DMS153 (cell line): ENCODE results near the gene CCRL2.
"Not testable (repeated sequence)": the region's sequence is repeated elsewhere in the genome, so short reads cannot be mapped to it uniquely, and the experiment has no call there.

Experiments
- DNase-seq: peaks from one replicate; lab custom pipeline; 2025; lab: John Stamatoyannopoulos, UW

Gene CCRL2

DNA sequence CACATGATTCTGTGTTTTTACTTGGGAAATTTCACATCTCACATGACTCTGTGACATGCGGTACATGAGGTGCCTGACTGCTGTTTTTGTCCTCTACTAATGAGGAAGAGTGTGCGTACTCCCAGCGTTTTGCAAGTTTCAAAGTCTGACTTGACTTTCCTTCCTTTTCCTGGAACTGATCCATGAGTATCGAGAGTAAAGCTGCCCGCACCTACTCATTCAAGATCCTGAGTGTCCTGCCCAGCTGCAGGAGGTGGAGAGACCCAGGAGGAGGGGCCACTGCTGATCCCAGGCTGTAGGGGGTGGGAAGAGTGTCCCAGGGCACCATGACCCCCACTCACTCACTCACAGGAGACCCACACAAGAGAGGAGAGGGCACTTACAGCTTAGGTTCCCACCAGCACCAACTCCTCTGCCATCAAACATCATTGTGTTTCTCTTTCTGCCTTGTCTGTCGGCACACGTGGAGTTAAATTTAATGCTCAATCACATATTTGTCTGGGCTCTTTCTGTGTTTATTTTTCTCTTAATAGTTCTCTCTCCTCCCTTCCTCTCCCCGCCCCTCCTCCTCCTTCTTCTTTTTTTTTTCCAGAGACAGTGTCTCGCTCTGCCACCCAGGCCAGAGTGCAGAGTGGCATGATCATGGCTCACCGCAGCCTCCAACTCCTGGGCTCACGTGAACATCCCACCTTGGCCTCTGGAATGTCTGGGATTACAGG lies 1.6 kb upstream of the CCRL2 start:
- DNase-seq = no peak

DNA sequence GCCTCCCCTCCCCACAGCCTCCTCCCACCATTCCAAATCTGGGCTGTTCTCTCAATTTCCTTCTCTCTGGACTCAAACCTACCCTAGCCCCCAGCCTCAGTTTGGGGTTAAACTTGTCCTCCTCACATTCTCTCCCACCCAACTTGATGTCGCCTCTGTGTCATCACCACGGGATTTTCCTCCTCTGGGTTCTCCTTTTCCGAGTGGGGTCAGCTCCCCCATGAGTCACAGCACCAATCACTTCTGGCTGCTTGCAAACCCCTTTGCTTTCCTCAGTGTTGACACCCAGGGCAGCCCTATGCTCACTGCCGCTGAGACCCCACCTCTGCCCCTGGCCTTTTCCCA lies 644 bp upstream of the CCRL2 start:
- DNase-seq = no peak

DNA sequence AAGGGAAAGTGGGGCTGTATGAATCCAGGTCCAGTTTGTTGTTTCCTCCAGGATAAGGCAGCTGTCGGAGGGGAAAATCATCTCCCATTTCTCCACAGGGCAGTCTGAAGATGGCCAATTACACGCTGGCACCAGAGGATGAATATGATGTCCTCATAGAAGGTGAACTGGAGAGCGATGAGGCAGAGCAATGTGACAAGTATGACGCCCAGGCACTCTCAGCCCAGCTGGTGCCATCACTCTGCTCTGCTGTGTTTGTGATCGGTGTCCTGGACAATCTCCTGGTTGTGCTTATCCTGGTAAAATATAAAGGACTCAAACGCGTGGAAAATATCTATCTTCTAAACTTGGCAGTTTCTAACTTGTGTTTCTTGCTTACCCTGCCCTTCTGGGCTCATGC lies 911 bp downstream of the CCRL2 start:
- DNase-seq = no peak

DNA sequence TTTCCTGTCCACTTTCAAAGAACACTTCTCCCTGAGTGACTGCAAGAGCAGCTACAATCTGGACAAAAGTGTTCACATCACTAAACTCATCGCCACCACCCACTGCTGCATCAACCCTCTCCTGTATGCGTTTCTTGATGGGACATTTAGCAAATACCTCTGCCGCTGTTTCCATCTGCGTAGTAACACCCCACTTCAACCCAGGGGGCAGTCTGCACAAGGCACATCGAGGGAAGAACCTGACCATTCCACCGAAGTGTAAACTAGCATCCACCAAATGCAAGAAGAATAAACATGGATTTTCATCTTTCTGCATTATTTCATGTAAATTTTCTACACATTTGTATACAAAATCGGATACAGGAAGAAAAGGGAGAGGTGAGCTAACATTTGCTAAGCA lies 1.8 kb downstream of the CCRL2 start:
- DNase-seq = no peak

DNA sequence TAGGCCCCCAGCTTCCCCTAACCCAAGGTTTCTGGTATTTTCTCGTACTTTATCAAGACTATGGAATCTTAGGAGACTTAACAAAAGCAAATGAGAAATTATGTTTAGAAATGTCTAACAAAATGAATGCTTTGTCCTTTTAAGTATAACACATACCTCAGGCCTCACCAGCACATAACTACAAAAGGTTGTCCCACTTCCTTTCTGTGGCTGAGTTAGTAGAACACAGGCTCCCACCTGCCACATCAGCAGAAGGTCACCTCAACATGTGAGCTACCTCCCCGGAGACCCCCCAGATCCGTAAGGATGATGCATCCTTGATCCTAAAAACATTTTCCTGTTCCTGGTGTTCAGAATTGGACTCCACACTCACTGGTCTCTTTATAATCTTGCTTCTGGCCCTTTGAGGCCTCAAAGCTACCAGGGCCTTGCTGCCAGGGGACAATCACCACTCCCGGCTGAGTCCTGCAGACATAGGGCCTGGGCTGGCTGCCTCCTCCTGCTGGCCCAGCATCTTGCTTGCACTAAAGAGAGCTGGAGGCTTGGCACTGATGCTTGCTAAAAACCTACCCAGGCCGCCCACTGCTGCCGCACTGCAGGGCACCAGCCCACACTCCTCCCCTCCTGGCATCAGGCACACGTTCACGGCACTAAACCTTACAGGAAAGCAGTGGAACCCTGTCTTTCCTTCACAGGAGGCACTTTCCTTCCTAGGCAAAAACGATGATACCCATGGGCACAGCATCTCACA lies 2.9 kb downstream of the CCRL2 start:
- DNase-seq = no peak

DNA sequence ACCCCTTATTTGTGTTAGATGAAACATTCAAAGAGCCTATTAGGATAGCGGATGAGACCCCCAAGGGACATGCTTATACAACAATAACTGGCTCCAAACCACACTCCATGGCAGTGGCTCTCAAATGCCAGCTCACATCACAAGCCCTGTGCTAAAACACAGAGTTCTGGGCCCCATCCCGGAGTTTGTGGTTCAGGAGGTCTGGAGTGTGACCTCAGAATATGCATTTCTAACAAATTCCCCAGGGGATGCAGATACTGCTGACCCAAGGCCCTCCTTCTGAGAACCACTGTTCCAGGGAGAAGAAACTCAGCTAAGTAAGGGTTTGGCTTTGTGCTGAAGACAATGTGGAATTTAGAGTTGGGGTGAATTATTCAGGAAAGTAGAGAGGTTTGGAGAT lies 3.6 kb downstream of the CCRL2 start:
- DNase-seq = no peak

DNA sequence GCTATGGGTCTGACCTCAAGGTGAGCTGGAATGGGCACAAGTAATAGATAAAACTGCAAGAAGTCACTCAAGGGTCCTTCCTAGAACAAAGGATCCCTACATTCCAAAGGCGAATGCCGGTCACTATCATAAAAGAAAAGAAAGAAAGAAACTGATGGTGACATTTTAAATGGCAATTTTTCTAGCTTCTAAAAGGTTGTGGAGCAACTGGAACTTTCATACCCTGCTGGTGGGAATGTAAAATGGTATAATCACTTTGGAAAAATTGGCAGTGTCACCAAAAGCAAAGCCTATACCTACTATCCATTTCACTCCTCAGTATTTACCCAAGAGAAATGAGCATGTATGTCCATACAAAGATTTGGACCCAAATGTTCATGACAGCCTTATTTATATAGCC lies 4.2 kb downstream of the CCRL2 start:
- DNase-seq = no peak

DNA sequence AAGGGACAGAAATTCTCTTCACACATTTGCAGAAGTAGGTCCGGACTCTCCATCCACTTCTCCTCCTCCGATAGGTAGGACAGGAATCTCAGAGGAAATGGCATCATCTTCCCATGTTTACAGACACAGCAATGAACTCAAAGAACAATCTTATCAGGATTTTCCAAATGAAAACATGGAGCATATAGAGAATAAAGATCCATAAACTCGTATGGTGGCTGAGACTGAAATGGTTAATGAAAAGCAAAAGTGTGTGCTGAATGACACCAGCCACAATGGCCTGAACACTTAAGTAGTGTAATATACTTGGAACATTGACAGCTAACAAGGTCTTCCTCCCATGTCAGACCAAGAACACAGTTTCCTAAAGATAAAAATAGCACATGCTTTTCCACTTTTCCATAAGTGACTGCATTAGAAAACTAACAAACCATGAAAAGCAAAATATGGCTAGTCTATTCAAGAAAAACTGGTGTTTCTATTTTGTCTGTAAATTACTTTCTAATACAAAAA lies 5.8 kb downstream of the CCRL2 start:
- DNase-seq = no peak

DNA sequence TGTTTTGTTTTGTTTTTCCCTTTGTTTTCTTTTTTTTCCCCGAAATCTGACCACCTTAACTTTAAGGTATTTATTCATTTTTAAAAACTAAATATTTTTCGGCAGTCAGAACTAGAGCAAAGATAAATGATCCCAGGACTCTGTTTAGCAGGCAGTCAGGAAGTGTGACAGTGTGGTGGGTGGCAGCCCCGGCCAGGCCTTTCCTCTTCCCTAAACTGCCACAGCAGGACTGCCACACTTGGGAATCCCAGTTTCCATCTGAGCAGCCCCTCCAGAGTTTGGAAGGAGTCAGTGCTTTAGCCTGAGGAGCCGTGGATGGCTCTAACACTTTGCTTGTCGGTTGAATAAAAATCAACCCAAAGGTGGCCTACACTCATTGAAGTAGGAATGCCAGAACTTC lies 6.9 kb downstream of the CCRL2 start:
- DNase-seq = no peak

DNA sequence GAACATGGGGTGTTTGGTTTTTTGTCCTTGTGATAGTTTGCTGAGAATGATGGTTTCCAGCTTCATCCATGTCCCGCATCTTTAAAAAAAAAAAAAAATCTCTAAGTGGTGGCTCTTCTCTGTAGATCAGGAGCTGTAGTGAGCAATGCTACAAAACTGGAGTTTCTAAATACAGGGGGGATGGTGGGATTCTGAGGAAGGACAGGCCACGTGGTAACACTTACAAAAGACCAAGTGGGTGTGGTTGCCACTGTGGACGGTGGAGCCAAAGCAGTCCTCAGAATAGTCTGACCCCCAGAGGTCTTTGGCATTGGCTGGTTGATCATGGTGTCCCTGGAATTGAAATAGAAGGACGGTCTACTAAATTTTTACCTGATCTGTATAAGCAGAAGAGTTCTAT lies 7.7 kb downstream of the CCRL2 start:
- DNase-seq = no peak

DNA sequence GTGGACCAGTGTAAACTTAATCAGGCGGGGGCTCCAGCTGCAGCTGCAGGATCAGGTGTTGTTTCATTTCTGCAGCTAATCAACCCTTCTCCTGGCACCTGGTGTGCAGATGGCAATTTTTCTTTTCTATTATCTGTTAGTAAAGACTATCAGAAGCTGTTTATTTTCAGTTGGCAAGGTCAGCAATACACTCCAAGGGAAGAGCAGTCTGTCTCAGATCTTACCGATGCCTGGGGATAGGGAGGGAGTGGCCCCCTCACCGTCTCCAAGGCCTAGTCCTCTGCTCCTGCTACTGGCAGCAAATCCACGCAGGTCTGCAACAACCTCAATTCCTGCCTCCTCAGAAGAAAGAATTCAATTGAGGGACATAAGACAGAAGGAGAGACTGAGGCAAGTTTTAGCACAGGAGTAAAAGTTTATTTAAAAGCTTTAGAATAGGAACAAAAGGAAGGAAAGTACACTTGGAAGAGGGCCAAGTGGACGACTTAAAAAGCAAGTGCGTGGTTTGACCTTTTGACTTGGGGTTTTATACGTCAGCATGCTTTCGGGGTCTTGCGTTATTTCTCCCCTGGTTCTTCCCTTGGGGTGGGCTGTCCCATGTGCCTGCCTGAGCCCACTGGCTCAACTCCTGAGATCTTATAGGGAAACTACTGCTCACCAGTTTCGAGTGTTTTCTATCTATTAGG lies 9.2 kb downstream of the CCRL2 start:
- peak; percentile 4 for DNase-seq

DNA sequence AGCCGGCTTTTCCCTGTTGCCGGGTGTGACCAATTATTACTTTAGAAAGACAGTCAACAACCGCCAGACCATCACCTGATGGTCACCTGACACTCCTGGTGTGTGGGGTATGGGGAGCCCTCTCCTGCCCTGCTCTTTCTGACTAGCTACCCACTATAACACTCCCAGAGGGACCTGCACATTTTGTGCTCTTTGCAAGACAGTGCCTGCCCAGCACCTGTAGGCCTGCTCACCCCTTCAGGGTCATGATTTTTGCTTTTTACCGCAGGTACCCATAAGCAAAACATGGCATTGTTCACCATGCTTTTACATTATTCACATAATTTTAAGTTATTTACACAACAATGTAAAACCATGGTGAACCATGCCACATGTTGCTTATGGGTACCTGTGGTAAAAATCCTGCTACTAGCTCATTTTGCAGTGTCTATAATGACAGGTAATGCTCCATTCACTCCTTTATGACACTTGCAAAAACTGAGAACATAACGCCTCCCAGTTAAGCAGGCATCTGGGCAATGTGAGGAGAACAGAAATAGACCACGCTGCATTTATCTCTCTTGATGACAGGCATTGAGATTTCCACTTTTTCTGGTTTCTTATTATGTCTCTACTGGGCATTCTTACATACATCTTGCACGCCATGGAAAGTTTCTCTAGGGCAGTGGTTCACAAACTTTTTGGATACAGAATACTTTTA lies 9.9 kb downstream of the CCRL2 start:
- no peak for DNase-seq

DNA sequence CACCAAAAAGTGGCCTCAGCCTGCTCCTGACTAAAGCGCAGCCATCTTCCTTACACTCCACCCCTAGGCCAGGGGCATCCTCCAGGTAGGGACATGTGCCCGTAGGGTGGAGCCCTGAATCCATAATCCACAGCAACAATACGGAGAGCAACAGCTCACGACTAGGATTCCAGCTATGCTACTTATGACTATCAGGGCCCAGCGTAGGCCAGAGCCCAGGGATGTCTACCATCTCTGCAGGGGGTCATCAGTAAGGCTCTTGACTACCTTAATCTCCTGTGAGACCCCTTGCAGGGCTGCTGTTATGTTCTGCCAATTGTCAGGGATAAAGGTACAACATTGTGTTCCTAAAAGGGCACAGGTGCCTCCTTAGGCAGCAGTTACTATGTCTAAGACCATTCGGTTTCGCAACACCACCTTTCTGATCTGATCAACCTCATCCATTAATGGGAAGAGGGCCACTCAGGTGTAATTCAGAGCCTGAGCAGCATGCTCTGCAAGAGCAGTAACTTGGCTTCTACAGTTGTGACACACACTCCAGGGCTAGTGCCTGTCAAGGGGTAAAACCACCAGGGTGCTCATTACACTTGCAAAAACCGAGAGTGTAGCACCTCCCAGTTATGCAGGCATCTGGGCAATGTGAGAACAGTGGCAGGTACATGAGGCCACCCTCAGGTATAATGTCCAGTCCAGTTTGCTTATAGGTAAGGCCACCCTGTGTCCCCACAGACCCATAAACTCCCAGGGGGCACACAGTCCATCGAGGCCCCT lies 11.0 kb downstream of the CCRL2 start:
- DNase-seq = no peak

DNA sequence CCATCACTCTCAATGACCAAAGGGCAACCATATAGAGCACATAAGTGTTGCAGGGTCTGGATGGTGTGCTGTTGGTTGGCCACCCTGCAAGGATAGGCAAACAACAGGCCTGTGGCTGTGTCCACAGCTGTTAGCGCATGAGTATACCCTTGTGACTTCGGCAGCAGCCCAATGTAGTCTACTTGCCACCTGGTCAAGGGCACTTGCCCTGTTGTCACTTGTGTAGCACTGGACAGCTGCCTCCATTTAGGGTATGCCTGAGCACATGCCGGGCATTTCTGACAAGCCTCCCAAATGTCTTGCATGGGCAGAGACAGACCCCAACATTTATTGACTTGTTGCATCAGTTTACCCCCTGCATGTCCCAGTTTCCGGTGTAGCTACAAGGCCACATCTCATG lies 12.8 kb downstream of the CCRL2 start:
- no peak for DNase-seq

DNA sequence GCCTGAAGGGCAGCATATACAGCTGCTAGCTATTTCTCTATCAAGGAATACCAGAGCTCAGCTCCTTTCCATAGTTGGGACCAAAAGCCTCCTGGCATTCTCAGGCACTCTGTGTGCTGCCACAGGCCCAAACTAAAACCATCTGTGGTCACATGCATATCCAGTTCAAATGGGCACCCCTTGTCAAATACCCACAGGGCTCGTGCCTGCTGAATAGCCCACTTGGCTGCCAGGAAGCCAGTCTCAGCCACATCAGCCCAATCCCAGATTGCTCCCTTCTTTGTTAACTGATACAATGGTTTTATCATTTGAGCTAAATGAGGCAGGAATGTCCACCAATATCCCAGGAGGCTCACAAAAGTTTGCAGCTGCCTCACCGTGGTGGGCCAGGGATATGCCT lies 13.9 kb downstream of the CCRL2 start:
- no peak for DNase-seq

DNA sequence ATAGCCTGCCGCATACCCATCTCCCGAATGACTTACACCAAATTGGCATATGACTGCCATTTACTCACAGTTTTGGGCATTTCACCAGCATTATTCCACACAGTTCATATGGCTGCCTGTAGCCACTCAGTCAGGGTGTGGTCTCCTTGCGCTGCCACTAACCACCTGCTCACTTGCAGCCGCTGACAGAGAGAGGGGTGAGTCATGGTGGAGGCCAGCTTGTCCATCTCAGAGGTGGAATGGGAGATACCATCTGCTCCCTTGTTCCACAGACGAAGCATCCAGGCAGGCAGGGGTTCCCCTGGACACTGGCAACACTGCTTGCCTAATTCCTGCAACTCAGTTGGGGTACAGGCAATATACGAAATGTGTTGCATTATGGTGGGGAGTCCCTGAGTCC lies 15.6 kb downstream of the CCRL2 start:
- peak; percentile 33 for DNase-seq

DNA sequence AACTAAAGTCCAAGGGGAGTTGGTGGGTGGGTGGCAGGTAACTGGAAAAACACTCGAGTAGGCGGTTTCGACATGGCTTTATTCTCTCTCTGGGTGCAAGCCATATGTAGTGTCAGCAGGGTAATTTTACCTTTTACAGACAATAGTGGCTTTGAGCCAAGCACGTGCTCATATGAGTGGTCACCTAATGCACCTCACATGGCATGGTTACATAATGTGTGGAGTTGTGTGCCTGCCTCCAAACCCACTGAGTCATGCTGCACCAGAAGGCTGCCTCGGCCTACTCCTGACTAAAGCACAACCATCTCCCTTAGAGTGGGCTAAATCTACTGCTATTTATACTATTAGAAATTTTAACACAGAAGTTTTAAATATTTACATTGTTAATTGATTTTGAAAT lies 16.5 kb downstream of the CCRL2 start:
- peak; percentile 42 for DNase-seq

DNA sequence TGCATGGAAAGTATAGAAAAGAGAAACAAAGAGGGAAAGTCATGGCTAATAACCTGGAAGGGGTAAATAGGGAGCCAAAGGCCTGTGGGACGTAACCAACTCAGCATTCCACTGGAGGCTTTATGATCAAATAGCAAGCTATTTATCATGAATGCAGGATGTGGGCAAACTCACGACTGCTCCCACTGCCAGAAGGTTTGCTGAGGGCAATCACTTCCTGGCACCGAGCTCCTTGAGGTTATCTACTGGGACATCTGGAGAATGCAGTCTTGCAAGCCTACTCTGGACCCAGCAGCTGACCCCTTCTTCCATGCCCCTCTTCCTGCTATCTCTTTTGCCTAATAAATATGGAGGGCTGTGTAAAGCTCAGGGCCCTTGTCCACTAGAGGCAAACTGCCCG lies 19.4 kb downstream of the CCRL2 start:
- DNase-seq = not testable (repeated sequence)

DNA sequence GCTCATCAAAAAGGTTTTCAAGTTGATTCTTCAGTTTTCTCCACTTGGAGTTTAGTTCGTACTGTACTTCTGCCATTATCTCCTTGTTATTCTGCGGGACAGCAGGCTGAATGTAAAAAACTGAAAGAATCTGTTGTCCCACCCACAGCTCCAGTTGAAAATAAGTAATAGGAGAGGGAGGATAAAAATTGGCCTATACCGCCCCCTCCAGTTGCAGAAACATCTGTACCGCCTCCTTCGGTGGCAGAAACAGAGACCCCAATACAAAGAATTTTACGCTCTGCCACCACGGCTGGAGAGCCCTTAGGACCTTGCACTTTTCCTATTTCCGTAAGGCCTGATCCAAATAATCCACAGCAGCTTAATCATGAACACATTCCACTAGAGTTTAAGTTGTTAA lies 20.3 kb downstream of the CCRL2 start:
- DNase-seq = not testable (repeated sequence)

DNA sequence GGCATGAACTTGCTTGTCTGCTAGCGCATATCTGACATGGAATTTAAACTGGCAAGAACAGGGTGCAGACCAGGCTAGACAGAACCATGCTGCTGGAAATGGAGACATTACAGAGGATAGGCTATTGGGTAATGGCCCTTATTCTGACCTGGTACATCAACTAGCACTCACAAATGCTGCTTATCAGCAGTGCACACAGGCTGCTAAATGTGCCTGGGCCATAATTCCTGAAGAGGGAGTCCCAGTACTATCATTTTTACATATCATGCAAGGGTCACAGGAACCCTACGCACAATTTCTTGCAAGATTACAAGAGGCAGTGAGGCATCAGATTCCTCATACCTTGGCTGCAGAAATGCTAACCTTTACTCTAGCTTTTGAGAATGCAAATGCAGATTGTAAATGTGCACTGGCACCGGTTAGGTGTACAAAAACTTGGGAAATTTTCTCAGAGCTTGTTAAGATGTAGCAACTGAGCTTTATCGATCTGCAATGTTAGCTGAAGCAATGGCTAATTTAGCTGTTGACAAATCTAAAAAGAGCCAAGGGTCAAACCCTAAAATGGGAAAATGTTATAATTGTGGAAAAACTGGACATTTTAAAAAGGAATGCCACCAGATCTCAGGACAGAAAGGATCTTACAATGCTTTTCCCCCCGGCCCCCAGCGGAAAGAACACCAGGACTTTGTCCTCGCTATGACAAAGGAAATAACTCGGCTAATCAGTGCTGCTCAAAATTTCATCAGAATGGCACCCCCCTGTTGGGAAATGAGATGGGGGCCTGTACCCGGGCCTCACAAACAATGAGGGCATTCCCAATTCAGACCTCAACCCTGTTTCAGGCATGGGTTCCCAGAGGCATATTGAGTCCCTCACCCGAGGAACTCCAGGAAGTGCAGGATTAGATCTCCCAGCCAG lies 21.1 kb downstream of the CCRL2 start:
- DNase-seq = no peak

DNA sequence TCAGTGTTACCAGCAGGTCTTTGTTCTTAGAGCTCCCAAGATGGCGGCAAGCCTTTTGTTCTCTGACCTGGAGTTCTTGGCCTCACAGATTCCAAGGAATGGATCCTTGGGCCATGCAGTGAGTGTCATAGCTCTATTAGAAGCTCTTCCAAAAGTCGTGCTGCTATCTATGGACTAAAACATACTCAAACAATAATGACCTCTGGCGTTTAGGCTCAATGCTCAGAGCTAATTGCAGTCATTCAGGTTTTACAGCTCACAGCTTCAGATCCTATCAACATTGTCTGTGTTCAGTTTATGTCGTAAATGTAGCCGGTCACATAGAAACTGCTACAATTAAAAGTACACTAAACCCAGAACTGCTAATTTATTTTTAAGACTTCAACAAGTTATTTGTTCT lies 22.2 kb downstream of the CCRL2 start:
- peak; percentile 25 for DNase-seq
